Smooth muscle cell (in vitro differentiated cells): ENCODE data around the gene NPRL2. TPM values are rescaled to one million over a fixed set of nuclear protein-coding genes. Genes with fewer than 3 reads are reported as not detected.

Experiments
- DNase-seq: peaks from one replicate; lab custom pipeline; 2025; ENCODE audit not compliant: unreplicated experiment; lab: John Stamatoyannopoulos, UW
- H2AFZ ChIP-seq: fragments of 200-600 bp; sonication (generic); 2 replicates; pipeline ENCODE4 v1.6.0; 2016; ENCODE audit warnings: antibody characterized with exemption, low read depth, mild to moderate bottlenecking
- H3F3A ChIP-seq: fragments of 200-600 bp; sonication (generic); 2 replicates; pipeline ENCODE4 v1.6.0; 2017; ENCODE audit warnings: antibody characterized with exemption, low read depth
- H3K27ac ChIP-seq: fragments of 200-600 bp; sonication (generic); 2 replicates; pipeline ENCODE4 v1.5.1; 2016; ENCODE audit warnings: low read depth, mild to moderate bottlenecking
- H3K27me3 ChIP-seq: fragments of 200-600 bp; sonication (generic); 2 replicates; pipeline ENCODE4 v1.6.1; 2016; ENCODE audit warnings: low read depth, mild to moderate bottlenecking
- H3K36me3 ChIP-seq: fragments of 200-600 bp; sonication (generic); 2 replicates; pipeline ENCODE4 v1.5.1; 2016; ENCODE audit warnings: low read depth
- H3K4me1 ChIP-seq: fragments of 200-600 bp; sonication (generic); 2 replicates; pipeline ENCODE4 v1.5.1; 2016; ENCODE audit warnings: low read depth
- H3K4me2 ChIP-seq: fragments of 200-600 bp; sonication (generic); 2 replicates; pipeline ENCODE4 v1.6.0; 2016; ENCODE audit warnings: mild to moderate bottlenecking
- H3K4me3 ChIP-seq: fragments of 200-600 bp; sonication (generic); 2 replicates; pipeline ENCODE4 v1.5.1; 2016; ENCODE audit warnings: mild to moderate bottlenecking
- H3K79me2 ChIP-seq: fragments of 200-600 bp; sonication (generic); 2 replicates; pipeline ENCODE4 v1.6.0; 2016; ENCODE audit warnings: low read depth, mild to moderate bottlenecking
- H3K9ac ChIP-seq: fragments of 200-600 bp; sonication (generic); 2 replicates; pipeline ENCODE4 v1.6.0; 2016; ENCODE audit warnings: low read depth
- H3K9me3 ChIP-seq: fragments of 200-600 bp; sonication (generic); replicated peaks from 2 replicates; pipeline ENCODE4 v1.5.1; 2016; ENCODE audit warnings: low read depth
- H4K20me1 ChIP-seq: fragments of 200-600 bp; sonication (generic); 2 replicates; pipeline ENCODE4 v1.6.0; 2016; ENCODE audit warnings: low read depth
- CTCF ChIP-seq: fragments of 200-600 bp; sonication (generic); IDR thresholded peaks from 2 replicates; pipeline ENCODE4 v1.5.1; 2017; ENCODE audit warnings: borderline replicate concordance, mild to moderate bottlenecking, antibody characterized with exemption; ENCODE audit not compliant: insufficient read depth, poor library complexity, severe bottlenecking
- WGBS: methylation state at CpG from one replicate; pipeline ENCODE4 v1.1.7; 2016; ENCODE audit warnings: low lambda C conversion rate; 5-methylcytosine and 5-hydroxymethylcytosine counted together
- polyA plus RNA-seq: library from polyadenylated mRNA; unstranded; fragments of >200 nt; fragmentation: Nextera tagmentation; extraction: Ambion mirVana; gene quantifications from 2 replicates; pipeline ENCODE4 v1.2.1, GENCODE V29; 2016
- total RNA-seq: library from RNA; depleted of rRNA; stranded (reverse); fragments of >200 nt; gene quantifications from 2 replicates; pipeline ENCODE4 v1.2.3, GENCODE V29; 2014

NPRL2 gene
- total and polyA plus RNA-seq, 2 experiments from 2014 or later: 25.1 to 29.3 TPM

DNA sequence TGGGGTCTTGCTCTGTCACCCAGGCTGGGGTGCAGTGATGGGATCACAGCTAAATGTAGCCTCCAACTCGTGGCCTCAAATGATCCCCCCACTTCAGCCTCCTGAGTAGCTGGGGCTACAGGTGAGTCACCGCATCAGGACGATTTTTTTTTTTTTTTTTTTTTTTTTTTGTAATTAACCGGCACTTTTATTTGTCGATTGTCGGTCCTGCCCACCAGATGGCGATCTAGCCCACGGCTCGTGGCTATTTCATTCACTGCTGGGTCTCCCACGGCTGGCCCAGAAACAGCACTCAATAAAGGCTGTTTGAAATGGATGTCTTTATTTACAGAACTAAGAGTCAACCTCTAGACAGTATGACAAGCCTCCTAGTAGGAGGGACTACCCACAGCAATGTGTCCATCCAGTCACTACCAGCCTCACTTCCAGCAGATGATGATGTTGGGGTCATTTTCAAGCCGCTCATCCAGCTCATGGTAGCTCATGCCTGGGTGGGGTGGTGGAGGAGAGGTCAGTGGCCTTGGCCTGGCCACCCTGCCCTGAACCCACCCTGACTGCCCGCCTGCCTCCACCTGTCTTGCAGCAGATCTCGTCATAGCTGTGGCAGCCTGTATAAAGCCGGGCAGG is 3.3 kb downstream of the NPRL2 start:
- H3K4me3 ChIP-seq: no peak overlapping the region
- peak; percentile 20 for DNase-seq
- peak; percentile 56 for TF ChIP-seq CTCF
- no peaks in the 10 kb centered on the region for H3K9me3 ChIP-seq
- H3K27ac ChIP-seq: no peak overlapping the region
- H3K36me3 ChIP-seq: no peaks in the 10 kb centered on the region
- 24% methylated on average over 13 of the region's 14 CpGs for WGBS
- no peaks in the 10 kb centered on the region for H4K20me1 ChIP-seq
- H3K4me2 ChIP-seq: no peak overlapping the region
- no peak overlapping the region for H3K9ac ChIP-seq
- no peak overlapping the region for H2AFZ ChIP-seq
- H3K4me1 ChIP-seq: peaks cover 18% of the 10 kb centered on the region
- peaks cover 22% of the 10 kb centered on the region for H3K79me2 ChIP-seq
- H3K27me3 ChIP-seq: no peaks in the 10 kb centered on the region
- H3F3A ChIP-seq: peaks cover 9% of the 10 kb centered on the region

GRCh38 chr3:50345586-50346234 is 4.9 kb downstream of the NPRL2 start, which contains the start of gene ZMYND10:
Gene ZMYND10, minus strand, starts transcription at chr3:50345732. Its CDS starts 153 bp downstream, at chr3:50345579.
- Histone ChIP-seq H2AFZ (peak within 1 kb of the TSS; percentile 26), H4K20me1 (no peaks in the 10 kb centered on the region), H3K4me2 (peak within 1 kb of the TSS; percentile 84), H3K9me3 (no peaks in the 10 kb centered on the region), H3K9ac (no peak within 1 kb of the TSS), H3K36me3 (no peaks in the 10 kb centered on the region), H3K27me3 (peaks cover 8% of the 10 kb centered on the region), H3K79me2 (peaks cover 14% of the 10 kb centered on the region), H3K4me1 (peaks cover 14% of the 10 kb centered on the region), H3K27ac (no peak within 1 kb of the TSS), H3K4me3 (peak within 1 kb of the TSS; percentile 49), H3F3A (peaks cover 9% of the 10 kb centered on the region)
- 16% methylated on average over 38 of the region's 45 CpGs for WGBS
- DNase-seq: peak; percentile 20
- no peak for TF ChIP-seq CTCF

DNA sequence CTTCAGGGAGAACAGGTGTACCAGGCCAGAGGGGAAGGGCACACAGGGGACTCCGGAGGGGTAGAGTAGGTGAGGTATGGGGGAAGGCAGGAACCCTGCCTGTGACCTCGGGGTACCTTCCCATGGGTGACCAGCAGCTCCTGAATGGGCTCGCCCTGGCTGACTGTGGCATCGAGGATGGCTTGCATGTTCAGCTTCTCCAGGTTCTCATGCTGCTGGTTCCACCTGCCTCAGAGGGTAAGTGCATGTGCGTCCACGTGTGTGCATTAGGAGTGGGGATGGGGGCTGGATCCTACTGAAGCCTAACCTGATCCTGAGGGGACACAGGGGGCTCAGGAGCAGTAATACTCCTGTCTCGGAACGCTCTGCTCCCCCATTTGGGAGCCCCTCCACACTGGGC is 5.6 kb downstream of the NPRL2 start:
- peaks cover 10% of the 10 kb centered on the region for H3K79me2 ChIP-seq
- peak overlapping the region; percentile 84 for H3K4me2 ChIP-seq
- H3K9ac ChIP-seq: no peak overlapping the region
- no peak overlapping the region for H3K27ac ChIP-seq
- H3K36me3 ChIP-seq: no peaks in the 10 kb centered on the region
- peaks cover 14% of the 10 kb centered on the region for H3K27me3 ChIP-seq
- H3K4me1 ChIP-seq: peaks cover 17% of the 10 kb centered on the region
- H3K4me3 ChIP-seq: peak overlapping the region; percentile 49
- peaks cover 9% of the 10 kb centered on the region for H3F3A ChIP-seq
- WGBS: 66% methylated on average over 8 of the region's 8 CpGs
- DNase-seq: no peak
- no peak for TF ChIP-seq CTCF
- no peaks in the 10 kb centered on the region for H4K20me1 ChIP-seq
- no peaks in the 10 kb centered on the region for H3K9me3 ChIP-seq
- H2AFZ ChIP-seq: peak overlapping the region; percentile 26
